Measurements from ENCODE around the gene HSPBAP1.
"Not testable (repeated sequence)": the region's sequence is repeated elsewhere in the genome, so short reads cannot be mapped to it uniquely, and the experiment has no call there.

Gene HSPBAP1

GRCh38 chr3:122739172-122739571 lies 54.5 kb downstream of the HSPBAP1 start:
- DNase-seq (ENCODE audit: low spot score), result no peak

GRCh38 chr3:122732682-122733525 lies 60.7 kb downstream of the HSPBAP1 start:
- not testable (repeated sequence) for DNase-seq (ENCODE audit: low spot score)

GRCh38 chr3:122730240-122730639 lies 63.4 kb downstream of the HSPBAP1 start:
- no peak for DNase-seq (ENCODE audit: low spot score)

DNA sequence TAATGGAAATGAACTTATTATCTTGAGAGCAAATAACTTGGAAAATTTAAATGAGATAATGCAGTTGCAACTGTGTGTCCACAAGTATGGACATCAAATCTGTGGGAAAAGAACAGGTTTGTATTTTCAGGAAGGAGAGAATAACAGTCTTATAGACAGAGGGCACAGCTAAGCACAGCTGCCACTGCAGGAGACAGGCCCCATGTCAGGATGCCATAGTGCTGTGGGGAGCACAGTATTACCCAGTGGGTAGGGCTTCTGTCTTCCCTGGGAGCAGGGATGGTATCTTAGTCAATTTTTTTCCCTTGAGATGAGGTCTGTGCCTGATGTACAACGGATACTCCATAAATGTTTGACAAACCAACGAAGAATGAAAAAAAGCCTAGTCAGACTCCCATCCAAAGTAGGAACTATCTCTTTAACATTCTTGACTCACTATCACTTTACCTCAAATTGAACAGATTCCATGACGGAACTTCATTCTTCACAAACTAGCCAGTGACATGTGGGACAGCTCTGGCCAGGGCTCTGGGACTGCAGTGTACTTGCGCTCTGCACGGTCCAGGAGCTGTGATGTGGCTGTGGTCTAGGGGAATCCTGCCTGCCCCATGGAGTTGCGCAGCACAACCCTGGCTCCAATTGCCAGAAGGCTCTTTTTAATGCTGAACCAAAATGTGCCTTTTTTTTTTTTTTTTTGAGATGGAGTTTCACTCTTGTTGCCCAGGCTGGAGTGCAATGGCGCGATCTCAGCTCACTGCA lies 64.7 kb downstream of the HSPBAP1 start:
- no peak for DNase-seq (ENCODE audit: low spot score)

GRCh38 chr3:122728186-122728585 lies 65.4 kb downstream of the HSPBAP1 start:
- DNase-seq (ENCODE audit: low spot score), result no peak

GRCh38 chr3:122727766-122728165 lies 65.9 kb downstream of the HSPBAP1 start:
- DNase-seq (ENCODE audit: low spot score), result no peak

GRCh38 chr3:122727294-122727693 lies 66.3 kb downstream of the HSPBAP1 start:
- no peak for DNase-seq (ENCODE audit: low spot score)

GRCh38 chr3:122725106-122725505 lies 68.5 kb downstream of the HSPBAP1 start:
- DNase-seq (ENCODE audit: low spot score), result no peak

- no peak for DNase-seq (ENCODE audit: low spot score)
These were observed 74.2 kb downstream of the HSPBAP1 start for GRCh38 chr3:122719273-122719921.

GRCh38 chr3:122716667-122717066 lies 77.0 kb downstream of the HSPBAP1 start:
- DNase-seq (ENCODE audit: low spot score), result no peak

GRCh38 chr3:122714273-122714672 lies 79.4 kb downstream of the HSPBAP1 start:
- no peak for DNase-seq (ENCODE audit: low spot score)

DNA sequence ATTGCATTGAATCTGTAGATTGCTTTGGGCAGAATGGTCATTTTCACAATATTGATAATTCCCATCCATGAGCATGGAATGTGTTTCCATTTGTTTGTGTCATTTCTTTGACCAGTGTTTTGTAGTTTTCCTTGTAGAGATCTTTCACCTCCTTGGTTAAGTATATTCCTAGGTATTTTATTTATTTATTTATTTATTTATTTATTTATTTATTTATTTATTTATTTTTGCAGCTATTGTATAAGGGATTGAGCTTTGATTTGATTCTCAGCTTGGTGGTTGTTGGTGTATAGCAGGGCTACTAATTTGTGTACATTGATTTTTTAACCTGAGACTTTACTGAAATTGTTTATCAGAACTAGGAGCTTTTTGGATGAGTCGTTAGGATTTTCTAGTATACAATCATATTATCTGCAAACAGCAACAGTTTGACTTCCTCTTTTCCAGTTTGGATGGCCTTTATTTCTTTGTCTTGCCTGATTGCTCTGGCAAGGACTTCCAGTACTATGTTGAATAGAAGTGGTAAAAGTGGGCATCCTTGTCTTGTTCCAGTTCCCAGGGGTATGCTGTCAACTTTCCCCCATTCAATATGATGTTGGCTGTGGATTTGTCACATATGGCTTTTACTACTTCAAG lies 82.9 kb downstream of the HSPBAP1 start:
- not testable (repeated sequence) for DNase-seq (ENCODE audit: low spot score)

GRCh38 chr3:122705379-122705778 lies 88.3 kb downstream of the HSPBAP1 start:
- DNase-seq (ENCODE audit: low spot score), result no peak

- no peak for DNase-seq (ENCODE audit: low spot score)
These were observed 93.4 kb downstream of the HSPBAP1 start for GRCh38 chr3:122700193-122700592.

- peak; percentile 90 for DNase-seq (ENCODE audit: low spot score)
These were observed 95.5 kb downstream of the HSPBAP1 start for GRCh38 chr3:122697952-122698620.

DNA sequence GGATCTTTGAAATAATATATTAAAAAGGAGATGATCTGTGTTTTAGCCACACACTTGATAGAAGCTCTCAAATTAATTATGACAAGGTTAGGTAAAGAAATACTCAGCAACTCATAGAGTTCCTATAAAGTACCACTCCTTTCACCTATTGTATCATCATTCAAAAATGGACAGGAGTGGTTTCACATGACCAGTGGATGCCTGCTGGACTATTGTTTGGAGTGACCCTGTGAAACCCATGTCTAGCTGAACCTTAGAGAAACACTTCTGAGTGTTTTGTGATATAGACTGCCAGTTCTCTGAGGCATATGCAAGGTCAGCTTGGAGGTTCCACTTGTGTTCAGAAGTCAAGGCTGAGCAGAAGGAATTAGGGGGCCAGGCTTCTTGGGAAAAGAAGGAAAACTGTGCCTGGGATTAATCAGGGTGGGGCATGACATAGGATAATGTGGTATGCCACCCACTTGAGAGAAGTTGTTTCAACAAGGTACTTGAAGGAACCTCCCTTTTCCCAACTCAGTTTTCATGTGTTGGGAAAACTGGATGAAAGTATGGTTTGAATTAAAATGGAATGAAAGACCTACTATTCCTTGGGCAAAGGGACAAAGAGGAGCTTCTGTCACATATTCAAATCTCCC lies 97.6 kb downstream of the HSPBAP1 start:
- DNase-seq (ENCODE audit: low spot score), result no peak

- peak; percentile 50 for DNase-seq (ENCODE audit: low spot score)
These were observed 98.7 kb downstream of the HSPBAP1 start for GRCh38 chr3:122694966-122695365.

DNA sequence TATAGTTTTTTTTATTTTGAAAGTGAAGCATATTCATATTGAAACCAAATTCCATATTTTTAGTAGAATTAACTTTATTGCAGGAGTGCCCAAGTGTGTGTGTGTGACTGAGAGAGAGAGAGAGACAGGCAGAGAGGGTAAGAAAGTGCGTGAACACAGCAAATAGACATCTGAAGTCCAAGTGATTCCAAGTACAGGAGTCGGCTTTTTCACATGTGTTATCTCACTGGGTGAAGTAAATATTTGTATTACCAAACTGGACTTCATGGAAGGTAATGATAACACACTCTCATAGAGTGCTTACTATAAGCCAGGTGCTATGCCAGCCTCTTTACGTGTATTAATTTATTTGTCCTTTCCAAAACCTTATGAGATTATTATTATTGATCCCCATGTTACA lies 101.0 kb downstream of the HSPBAP1 start:
- no peak for DNase-seq (ENCODE audit: low spot score)

GRCh38 chr3:122691195-122691594 lies 102.4 kb downstream of the HSPBAP1 start:
- DNase-seq (ENCODE audit: low spot score), result no peak

- DNase-seq (ENCODE audit: low spot score), result no peak
These were observed 103.5 kb downstream of the HSPBAP1 start for GRCh38 chr3:122690096-122690495.
